Stimulated activated effector memory CD8-positive, alpha-beta T cell treated with anti-CD3 and anti-CD28 coated beads, Interleukin-12 subunit alpha, Interleukin-12 subunit beta, amount 100 ng/mL, for 72 hours (primary cell): ENCODE data around the gene PPIE.

Source experiments
- ATAC-seq: fragments of 150-1000 bp; cut with Tn5 transposase; 2 replicates; pipeline ENCODE4 v1.10.0; 2021
- DNase-seq, 2 donors: peaks; one replicate each; pipeline ENCODE4 v3.0.0; 2021 to 2022; ENCODE audit warnings: low spot score in 2 of 2
- H3K27ac Mint-ChIP-seq: one replicate; pipeline ENCODE4 v1.8.0; 2022; ENCODE audit warnings: mild to moderate bottlenecking, mixed read lengths
- H3K36me3 Mint-ChIP-seq: one replicate; pipeline ENCODE4 v1.8.0; 2022; ENCODE audit warnings: mild to moderate bottlenecking, mixed read lengths
- H3K4me1 Mint-ChIP-seq: one replicate; pipeline ENCODE4 v1.8.0; 2022; ENCODE audit warnings: mixed read lengths
- H3K4me3 Mint-ChIP-seq: one replicate; pipeline ENCODE4 v1.8.0; 2022; ENCODE audit warnings: mild to moderate bottlenecking, mixed read lengths
- H3K9me3 Mint-ChIP-seq: one replicate; pipeline ENCODE4 v1.8.0; 2022; ENCODE audit warnings: mixed read lengths

The PPIE gene

DNA sequence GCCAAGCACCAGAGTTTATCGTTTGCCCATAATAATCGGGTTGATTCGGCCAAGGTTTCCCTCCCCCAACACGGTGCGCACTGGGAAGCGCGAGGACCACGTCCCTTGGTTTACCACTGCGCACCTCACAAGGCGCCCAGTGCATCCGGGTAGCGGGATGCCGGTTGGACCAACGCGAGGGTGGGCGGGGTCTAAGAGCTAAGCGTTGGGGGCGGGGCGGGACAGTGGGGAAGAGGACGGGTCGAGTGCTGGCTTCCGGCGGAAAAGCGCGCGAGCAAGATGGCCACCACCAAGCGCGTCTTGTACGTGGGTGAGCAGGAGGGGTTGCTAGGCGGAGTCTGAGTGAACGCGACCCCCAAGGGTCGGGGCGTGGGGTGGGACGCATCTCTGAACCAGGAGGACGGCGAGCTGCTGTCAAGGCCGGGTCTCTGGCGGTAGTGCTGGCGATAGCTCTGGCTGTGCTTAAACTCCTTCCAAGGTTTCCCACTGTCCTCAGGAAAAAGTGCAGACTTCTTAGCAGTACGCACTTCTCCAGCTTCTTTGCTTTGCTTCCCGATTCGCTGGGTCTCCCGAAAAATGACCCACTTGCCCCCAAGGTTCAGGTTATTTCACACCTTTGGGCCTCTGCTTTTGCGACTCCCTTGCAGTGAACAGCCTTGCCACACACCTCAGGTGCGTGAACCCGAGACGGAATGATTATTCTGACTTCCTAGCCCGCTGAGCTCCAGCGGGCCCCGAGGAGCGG lies at the start of gene PPIE:
TSS of gene PPIE (plus strand) at position 261 of the 745 bp plus-strand sequence. CDS start at position 280, 19 bp downstream.
- Mint-ChIP-seq H3K4me1 (peaks cover 38% of the 10 kb centered on the region), H3K36me3 (peaks cover 43% of the 10 kb centered on the region), H3K4me3 (peak within 1 kb of the TSS; percentile 89), H3K9me3 (no peaks in the 10 kb centered on the region), H3K27ac (peak within 1 kb of the TSS; percentile 95)
- DNase-seq, result peak; percentile 78 to 92
- peak; percentile 98 for ATAC-seq

DNA sequence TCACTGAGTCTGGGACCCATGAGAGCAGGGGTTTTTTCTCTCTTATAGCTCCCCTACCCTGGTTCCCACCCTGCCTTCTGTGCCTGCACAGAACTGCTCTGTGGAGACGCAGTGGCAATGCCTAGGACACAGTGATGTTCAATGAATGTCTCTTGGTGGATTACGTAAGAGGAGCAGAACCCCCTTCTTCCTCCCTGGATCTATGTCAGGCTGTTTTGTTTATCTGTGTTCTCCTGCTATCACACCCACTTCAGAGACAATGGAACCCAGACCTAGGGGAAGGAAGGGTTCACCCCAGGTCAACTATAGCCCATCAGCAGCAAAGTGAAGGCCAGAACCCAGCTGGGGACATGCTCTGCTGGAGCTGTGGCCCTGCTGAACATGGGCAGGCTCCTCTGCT lies 49.5 kb upstream of the PPIE start:
- H3K9me3 Mint-ChIP-seq, result no peaks in the 10 kb centered on the region
- H3K27ac Mint-ChIP-seq, result no peak overlapping the region
- no peak overlapping the region for H3K4me3 Mint-ChIP-seq
- DNase-seq, result no peak
- no peak for ATAC-seq
- H3K36me3 Mint-ChIP-seq, result no peaks in the 10 kb centered on the region
- peaks cover 20% of the 10 kb centered on the region for H3K4me1 Mint-ChIP-seq

DNA sequence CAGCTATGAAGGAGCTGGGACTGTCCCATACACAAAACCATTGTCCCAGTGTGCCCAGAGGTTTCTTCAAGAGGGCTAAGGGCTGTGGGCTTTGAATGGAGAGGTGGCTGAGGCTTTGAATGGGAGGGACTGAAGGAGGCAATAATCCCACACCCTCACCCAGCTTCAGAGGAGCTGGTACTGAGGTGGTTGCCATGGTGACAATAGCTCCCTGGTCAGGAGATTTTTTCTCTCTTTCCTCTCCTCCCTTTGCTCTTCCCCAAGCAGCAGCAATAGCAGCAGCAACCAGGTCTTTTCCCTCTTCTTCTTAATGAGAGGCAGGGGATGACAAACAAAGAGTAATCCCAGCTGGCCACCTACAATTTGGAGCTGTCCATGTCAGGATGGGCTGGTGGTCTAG lies 49.0 kb upstream of the PPIE start:
- Mint-ChIP-seq H3K36me3 (no peaks in the 10 kb centered on the region), H3K4me1 (peaks cover 18% of the 10 kb centered on the region), H3K9me3 (no peaks in the 10 kb centered on the region), H3K4me3 (no peak overlapping the region), H3K27ac (no peak overlapping the region)
- DNase-seq (no peak), ATAC-seq (no peak)

DNA sequence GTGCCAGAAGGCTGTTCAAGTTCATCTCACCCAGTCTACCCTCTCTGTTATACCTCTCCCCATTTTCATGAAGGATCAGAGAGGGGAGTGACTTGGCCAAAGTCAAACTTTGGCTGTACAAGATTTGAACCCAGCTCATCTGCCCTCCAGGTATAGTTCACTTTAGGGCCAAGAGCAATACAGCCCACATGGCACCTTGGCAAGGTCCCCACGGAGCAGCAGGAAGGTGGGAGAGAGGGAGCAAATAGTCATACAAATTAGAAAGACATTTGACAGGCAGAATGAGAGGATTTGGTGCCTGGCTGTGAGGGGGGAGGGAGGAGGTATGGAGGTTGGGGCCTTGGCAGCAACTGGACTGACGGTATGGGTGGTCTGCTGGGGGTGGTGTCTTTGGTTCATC lies 48.5 kb upstream of the PPIE start:
- ATAC-seq (no peak), DNase-seq (no peak)
- Mint-ChIP-seq H3K4me1 (peaks cover 20% of the 10 kb centered on the region), H3K9me3 (no peaks in the 10 kb centered on the region), H3K4me3 (peak overlapping the region; percentile 75), H3K36me3 (no peaks in the 10 kb centered on the region), H3K27ac (peak overlapping the region; percentile 53)

DNA sequence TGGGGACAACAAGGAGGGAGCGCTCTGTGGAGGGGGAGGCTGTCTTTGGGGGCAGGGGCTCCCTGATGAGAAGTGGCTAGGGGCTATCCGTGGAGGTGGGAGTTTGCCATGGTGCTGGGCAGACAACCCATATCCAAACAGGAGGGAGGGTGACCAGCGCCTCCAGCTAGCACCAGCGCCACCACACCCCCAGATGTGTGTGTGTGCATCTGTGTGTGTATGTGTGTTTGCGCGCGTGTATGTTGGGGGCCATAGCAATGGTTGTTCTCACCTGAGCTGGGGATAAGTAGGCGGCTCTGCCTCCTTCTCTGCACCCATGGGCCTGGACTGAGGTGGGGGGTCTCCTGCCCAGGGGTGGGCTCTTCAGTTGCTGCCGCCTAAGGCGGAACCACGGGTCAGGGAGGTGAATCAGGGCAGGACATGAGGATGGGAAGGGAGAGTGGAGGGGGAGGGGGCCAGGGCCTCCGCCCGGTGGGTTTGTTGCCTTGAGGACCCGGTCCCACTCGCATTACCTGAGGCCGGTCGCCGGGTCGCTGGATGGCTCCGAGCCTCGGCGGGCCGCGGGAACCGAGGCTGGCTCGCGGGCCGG lies 47.8 kb upstream of the PPIE start:
- no peak for DNase-seq
- Mint-ChIP-seq H3K9me3 (no peaks in the 10 kb centered on the region), H3K4me1 (peaks cover 22% of the 10 kb centered on the region), H3K4me3 (peak overlapping the region; percentile 75), H3K36me3 (no peaks in the 10 kb centered on the region), H3K27ac (peak overlapping the region; percentile 53)
- ATAC-seq, result no peak

DNA sequence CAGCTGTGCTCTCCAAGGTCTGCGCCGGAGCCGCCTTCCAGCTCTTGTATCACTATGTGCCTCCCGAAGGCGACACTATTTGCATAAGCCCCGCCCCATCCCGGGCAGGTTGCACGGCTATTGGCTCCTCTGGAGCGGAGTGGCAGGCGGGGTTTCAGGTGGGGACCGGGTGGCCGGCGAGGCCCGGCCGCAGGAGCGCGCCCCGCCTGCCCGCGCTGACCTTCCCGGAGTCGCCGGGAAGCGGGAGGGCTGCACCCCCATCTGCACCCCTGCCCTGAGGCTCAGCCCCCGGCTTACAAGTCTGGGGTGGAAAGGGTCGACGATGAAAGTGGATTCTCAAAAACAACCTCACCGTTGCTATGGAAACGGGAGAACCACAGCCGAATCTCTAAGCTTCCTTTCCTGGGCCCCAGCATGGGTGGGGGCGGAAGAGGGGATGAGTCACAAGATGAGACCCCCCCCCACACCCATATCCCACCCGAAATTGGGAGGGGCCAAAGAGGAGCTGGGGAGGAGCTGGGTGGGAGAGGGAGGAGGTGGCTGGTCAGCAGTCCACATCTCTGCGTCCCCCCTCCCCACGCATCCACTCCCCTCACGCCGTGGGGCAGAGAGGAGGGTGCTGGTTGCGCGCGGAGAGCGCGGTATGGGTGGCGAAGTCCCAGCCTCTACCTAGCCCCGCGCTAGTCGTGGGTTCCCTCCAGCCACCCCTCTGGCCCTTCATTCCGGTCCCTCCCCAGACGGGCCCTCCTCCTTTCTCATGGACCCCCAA lies 47.1 kb upstream of the PPIE start, which contains the start of gene HPCAL4:
TSS of gene HPCAL4 (minus strand) at position 51 of the 769 bp plus-strand sequence. CDS start 6,830 bp downstream, outside the sequence.
- peak within 1 kb of the TSS; percentile 75 for H3K4me3 Mint-ChIP-seq
- peak; percentile 95 for ATAC-seq
- no peaks in the 10 kb centered on the region for H3K36me3 Mint-ChIP-seq
- no peaks in the 10 kb centered on the region for H3K9me3 Mint-ChIP-seq
- H3K4me1 Mint-ChIP-seq, result peaks cover 22% of the 10 kb centered on the region
- DNase-seq, result peak; percentile 70 to 92
- H3K27ac Mint-ChIP-seq, result peak within 1 kb of the TSS; percentile 53

DNA sequence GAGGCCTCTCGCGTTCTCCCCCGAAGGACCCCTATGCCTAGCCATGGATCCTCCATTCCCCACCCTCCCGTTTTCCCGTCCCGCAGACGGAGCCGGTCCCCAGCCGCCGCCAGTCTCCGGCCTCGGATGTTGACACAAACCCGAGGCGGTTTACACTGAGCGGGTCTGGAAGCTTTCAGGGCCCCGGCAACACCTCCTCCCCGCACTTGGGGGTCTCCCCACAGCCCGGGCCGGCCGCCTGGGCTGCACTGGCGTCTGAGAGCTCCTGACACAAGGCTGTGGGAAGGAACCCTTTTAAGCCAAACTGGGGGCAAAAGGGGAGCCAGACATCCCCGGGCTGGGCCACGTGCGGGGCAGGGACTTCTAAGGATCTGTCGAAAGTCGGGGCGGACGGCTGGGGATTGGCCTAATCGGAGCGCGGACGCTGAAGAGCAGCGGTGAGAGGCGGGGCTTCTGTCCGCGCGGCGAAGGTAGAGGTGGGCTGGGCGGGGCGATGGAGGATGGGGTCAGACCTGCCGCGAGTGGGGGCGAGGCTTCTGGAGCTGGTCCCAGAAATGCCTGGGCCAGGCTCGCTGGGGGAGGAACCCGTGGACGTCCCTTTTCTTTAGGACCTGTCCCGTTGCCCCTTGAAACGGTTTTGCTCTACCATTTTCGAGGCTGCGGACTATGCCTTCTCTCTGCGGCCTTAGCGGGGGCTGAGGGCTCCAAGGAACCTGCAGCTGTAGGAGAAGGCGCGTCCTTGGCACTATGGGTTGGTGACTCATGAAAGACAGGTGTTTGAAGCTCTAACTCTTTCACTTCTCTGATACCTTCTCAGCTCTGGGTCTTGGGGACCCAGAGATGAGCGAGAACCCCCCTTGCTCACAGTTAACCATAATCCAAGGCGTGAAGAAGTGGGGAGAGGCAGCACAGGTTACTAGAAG lies 46.3 kb upstream of the PPIE start:
- no peak for ATAC-seq
- H3K36me3 Mint-ChIP-seq, result no peaks in the 10 kb centered on the region
- no peaks in the 10 kb centered on the region for H3K9me3 Mint-ChIP-seq
- peaks cover 22% of the 10 kb centered on the region for H3K4me1 Mint-ChIP-seq
- no peak overlapping the region for H3K27ac Mint-ChIP-seq
- DNase-seq, result no peak
- H3K4me3 Mint-ChIP-seq, result peak overlapping the region; percentile 75

DNA sequence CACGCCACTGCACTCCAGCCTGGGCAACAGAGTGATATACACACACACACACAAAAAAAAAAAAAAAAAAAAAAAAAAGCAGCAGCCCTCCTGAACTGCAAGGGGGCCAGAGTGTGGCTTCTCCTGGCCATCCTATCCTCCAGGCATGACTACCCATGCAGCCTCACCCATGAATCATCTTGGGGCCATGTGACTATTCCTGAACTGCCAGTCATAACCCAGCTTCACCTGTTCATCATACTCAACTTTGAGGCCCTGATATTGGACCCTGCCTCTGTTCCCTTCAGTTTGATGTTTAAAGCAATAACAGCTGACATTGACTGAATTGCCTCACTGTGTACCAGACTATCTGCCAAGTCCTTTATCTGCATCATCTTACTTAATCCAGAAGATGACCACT lies 44.7 kb upstream of the PPIE start:
- no peaks in the 10 kb centered on the region for H3K36me3 Mint-ChIP-seq
- H3K4me3 Mint-ChIP-seq, result no peak overlapping the region
- ATAC-seq, result peak; percentile 50

DNA sequence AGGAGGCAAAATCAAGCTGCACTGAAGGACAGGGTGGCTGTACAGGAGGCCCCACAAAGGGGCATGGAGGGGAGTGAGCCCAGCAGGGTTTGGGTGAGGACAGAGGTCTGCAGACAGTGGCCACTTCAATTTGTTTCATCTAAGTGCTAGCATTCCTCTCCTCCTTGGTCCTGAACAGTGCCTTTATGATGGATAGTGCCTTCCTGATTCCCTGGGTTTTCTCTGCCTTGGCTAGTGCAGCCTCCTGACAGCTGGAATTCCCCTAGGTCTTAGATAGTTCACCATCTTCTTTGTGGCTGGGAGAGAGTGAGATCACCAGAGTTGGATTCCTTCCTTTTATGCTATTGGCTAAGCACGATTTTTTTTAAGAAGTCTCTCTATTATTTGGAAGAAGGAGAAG lies 43.7 kb upstream of the PPIE start:
- Mint-ChIP-seq H3K36me3 (no peaks in the 10 kb centered on the region), H3K27ac (no peak overlapping the region), H3K4me3 (no peak overlapping the region), H3K9me3 (no peaks in the 10 kb centered on the region), H3K4me1 (peaks cover 21% of the 10 kb centered on the region)
- ATAC-seq, result no peak
- DNase-seq, result no peak

More for the DNA sequence above, 44.7 kb upstream of the PPIE start:
- DNase-seq, result no peak
- Mint-ChIP-seq H3K9me3 (no peaks in the 10 kb centered on the region), H3K27ac (no peak overlapping the region), H3K4me1 (peaks cover 22% of the 10 kb centered on the region)

DNA sequence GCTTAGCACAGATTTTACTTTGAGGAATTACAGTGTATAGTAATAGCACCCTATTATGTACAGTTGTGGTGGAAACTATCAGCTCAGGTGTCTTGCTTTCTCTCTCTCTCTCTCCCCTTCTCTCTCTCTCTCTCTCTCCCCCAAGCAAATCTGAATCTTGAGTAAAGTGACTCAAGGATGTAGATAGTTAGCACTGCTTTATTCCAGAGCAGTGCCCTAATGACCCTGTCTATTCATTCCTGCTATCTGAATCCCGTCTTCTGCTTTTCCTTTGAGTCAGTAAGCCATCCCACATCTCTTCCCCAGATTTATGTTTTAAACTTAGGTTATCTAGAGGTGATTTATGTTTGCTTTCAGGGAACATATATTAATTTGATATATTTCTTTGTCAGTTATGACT lies 42.2 kb upstream of the PPIE start:
- H3K27ac Mint-ChIP-seq, result no peak overlapping the region
- ATAC-seq (no peak), DNase-seq (no peak)
- H3K4me1 Mint-ChIP-seq, result peaks cover 9% of the 10 kb centered on the region
- no peaks in the 10 kb centered on the region for H3K9me3 Mint-ChIP-seq
- H3K4me3 Mint-ChIP-seq, result no peak overlapping the region
- H3K36me3 Mint-ChIP-seq, result no peaks in the 10 kb centered on the region

DNA sequence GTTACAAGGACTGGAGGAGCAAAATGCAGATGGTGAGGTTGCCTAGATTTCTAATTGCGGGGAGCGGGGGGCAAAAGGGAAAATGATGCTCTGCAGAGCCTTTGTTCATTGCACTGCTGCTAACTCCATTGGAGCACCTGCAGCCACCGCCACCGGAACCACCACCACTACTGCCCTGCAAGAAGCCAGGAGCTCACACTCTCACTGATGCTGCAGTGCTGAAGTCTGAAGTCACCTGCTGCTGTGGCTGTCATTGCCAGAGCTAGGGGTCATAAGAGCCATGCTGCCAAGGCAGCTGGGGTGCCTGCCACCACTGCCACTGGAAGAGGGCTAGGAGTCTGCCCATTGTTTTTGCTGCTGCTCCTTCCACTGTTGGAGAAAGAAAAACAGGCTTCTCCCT lies 40.1 kb upstream of the PPIE start:
- Mint-ChIP-seq H3K27ac (no peak overlapping the region), H3K4me1 (peaks cover 9% of the 10 kb centered on the region), H3K4me3 (no peak overlapping the region), H3K9me3 (no peaks in the 10 kb centered on the region), H3K36me3 (no peaks in the 10 kb centered on the region)
- DNase-seq (no peak), ATAC-seq (no peak)

DNA sequence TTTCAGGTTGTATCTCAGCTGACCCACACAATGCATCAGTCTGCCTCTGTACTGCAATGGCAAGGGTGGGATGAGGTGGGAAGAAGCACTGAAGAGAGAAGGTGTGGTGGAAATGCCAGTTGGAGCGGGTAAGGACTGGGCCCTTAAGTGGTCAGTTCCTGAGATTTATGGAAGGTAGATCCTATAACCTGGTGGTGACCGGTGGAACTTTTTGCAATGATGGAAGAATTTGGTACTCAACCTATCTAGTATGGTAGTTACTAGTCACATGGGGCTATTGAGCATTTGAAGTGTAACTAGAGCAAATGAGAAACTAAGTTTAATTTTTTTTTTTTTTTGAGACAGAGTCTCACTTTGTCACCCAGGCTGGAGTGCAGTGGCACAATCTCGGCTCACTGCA lies 39.3 kb upstream of the PPIE start:
- Mint-ChIP-seq H3K9me3 (no peaks in the 10 kb centered on the region), H3K4me3 (no peak overlapping the region), H3K27ac (no peak overlapping the region), H3K4me1 (peaks cover 9% of the 10 kb centered on the region), H3K36me3 (no peaks in the 10 kb centered on the region)
- DNase-seq (no peak), ATAC-seq (no peak)

DNA sequence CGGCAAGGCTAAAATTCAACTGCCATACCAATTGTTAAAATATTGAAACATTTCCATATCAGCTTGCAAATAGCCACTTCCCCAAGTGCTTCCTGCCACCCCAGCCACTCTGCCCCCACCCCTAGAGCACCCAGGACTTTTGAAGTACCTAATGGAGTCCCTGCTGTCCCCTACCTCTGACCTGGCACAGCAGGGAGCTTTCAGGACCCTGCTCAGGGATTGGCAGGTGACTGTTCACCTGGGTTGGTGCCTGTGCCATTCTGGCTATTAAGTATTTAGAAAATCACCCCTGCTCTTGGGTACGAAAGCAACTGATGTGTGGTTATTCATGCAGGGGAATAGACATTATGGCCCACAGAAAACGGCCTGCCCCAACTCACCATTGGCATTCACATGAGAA lies 38.3 kb upstream of the PPIE start:
- ATAC-seq (no peak), DNase-seq (no peak)
- Mint-ChIP-seq H3K27ac (no peak overlapping the region), H3K4me3 (no peak overlapping the region), H3K9me3 (no peaks in the 10 kb centered on the region), H3K4me1 (peaks cover 1% of the 10 kb centered on the region), H3K36me3 (no peaks in the 10 kb centered on the region)

DNA sequence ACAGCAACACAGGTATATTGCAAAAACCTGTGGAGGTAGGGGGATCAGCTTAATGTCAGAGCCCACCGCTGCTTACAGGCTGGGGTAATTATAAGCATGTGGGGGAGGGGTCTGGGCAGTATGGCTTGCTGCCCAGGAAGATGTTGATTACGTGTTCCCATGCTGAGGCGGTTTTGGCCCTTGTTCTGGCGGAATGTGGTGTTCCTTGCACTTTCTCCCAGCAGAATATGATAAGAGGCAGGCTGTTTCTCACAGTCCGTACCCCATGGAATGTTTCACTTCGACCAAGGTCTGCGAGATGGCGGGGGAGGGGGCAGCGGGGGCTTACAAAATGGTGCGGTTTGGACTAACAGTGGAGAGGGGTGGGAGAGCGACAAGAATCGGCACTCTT lies 37.6 kb upstream of the PPIE start:
- Mint-ChIP-seq H3K27ac (no peak overlapping the region), H3K4me1 (no peaks in the 10 kb centered on the region)
- DNase-seq, result no peak

DNA sequence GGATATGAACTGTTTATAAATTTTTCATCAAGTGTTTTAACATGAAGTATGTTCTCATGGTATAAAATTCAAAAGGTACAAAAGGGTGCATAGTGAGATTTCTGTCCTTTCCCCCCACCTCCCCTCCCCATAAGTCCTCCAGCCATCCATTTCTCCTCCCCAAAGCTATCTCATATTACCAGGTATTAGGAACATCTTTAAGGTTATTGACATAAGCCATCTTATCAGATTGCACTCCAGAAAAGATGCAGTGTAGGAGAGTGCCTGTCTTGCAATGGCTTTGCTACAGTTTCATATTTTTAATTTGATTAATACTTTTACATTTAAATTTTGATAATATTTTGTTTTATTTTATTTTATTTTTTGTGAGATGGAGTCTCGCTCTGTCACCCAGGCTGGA lies 33.9 kb upstream of the PPIE start:
- Mint-ChIP-seq H3K27ac (no peak overlapping the region), H3K9me3 (no peaks in the 10 kb centered on the region), H3K4me1 (no peaks in the 10 kb centered on the region), H3K4me3 (no peak overlapping the region), H3K36me3 (no peaks in the 10 kb centered on the region)
- no peak for DNase-seq
- ATAC-seq, result no peak

More for the DNA sequence above, 37.6 kb upstream of the PPIE start:
- no peaks in the 10 kb centered on the region for H3K9me3 Mint-ChIP-seq
- H3K36me3 Mint-ChIP-seq, result no peaks in the 10 kb centered on the region
- H3K4me3 Mint-ChIP-seq, result no peak overlapping the region
- ATAC-seq, result no peak
